Adrenal gland (tissue), 5 donors: Measurements from ENCODE around the gene ZSWIM6.

Experiments
- CTCF ChIP-seq, 6 experiments: fragments of 450-650 bp in 4 of 6; fragments of 200-600 bp in 2 of 6; sonication (generic) in 1 of 6; IDR thresholded peaks; 1 replicate in 5 of 6; 2 replicates in 1 of 6; pipeline versions ENCODE4 v1.5.1 to v1.8.0; 2016 to 2021; ENCODE audit warnings: antibody characterized with exemption in 6 of 6, mild to moderate bottlenecking in 2 of 6, moderate library complexity in 1 of 6
- POLR2A ChIP-seq, 2 donors: fragments of 450-650 bp; IDR thresholded peaks; one replicate each; pipeline ENCODE4 v1.6.1; 2017; ENCODE audit warnings: antibody characterized with exemption in 2 of 2, mild to moderate bottlenecking in 2 of 2, moderate library complexity in 1 of 2
- donor health status: DM: no; HTN: no; CAD: no.

- TF ChIP-seq CTCF (IDR thresholded peaks at IDR 0.05), result no peak
- no peak for TF ChIP-seq POLR2A (IDR thresholded peaks at IDR 0.05)
Measured at GRCh38 chr5:61295365-61295764, 36.7 kb upstream of the ZSWIM6 start.
